RCC 7860 (cell line): Measurements from ENCODE around the gene SPATA21.

ENCODE experiments used
- DNase-seq: peaks from one replicate; pipeline ENCODE4 v3.0.0-alpha.2; 2015; ENCODE audit warnings: low spot score
- FAIRE-seq: peaks from 2 replicates; lab custom pipeline; 2012; peaks lifted over from hg19 to GRCh38; lab: Jason Lieb, UNC

SPATA21 gene

DNA sequence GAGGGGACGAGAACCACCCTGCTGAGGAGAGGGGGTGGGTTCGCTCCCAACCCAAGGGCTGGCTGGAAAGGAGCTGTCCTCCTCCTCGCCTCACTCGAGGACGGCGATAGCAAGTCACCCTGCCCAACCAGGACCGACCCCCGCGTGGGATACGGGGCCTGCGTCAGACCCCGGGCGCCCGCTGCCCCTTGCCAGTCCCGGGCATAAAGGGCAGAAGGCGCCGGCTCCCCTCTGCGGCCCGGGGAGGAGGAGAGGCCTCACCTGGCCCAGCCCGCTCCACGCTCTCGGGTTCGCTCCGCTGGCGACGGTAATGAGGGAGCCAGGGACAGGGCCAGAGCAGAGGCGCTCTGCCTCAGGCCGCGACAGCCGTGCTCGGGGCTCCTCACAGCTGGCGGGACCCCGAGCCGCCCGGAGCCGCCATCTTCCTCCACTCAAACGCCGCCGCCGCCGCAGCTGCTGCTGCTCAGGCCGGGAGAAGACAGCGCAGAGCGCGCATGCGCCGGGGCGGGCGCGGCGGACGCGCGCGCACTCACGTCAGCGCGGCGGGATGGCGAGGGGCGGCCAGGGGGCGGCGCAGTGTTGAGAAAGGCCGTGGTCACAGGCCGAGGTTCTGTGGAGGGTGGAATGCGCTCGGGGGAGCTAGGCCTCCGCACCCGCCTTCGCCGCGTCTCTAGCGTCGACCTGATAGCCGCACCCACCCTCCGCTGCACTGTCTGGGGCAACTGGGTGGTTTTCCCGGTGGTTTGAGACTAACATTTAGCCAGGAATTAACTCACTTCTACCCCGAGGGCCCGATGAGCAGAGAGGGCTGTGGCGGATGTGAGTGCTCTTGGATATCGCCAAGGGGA is 85.0 kb downstream of the SPATA21 start, which contains the start of gene FBXO42:
Gene FBXO42, minus strand, starts transcription at position 487 of the 848 bp plus-strand sequence. CDS start 37,062 bp downstream, outside the sequence.
- DNase-seq, result peak; percentile 80
- FAIRE-seq, result no peak

DNA sequence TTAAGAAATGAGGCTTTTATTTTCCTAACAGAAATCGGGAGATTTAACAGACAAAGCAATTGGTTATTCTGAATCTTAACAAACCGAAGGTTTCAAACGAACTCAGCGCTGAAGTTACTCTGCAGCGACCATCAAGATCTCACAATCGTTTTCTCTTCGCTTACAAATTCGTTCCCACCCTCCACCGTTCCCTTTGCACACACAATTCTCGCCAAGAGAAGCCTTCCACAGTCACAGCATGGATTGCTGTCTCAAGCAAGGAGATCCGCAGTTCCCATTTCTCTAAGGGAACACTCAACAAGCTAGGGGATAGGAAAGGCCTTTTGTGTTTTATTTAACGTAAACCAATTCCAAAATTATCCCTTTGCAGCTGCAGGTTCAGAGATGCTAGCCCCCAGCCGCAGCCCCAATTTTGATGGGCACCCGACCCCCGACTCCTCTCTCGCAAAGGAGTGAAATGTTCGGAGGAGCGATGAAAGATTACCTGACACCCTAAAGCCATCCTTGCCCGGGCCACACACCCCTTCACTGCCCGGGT is 85.7 kb downstream of the SPATA21 start:
- FAIRE-seq, result no peak
- no peak for DNase-seq

DNA sequence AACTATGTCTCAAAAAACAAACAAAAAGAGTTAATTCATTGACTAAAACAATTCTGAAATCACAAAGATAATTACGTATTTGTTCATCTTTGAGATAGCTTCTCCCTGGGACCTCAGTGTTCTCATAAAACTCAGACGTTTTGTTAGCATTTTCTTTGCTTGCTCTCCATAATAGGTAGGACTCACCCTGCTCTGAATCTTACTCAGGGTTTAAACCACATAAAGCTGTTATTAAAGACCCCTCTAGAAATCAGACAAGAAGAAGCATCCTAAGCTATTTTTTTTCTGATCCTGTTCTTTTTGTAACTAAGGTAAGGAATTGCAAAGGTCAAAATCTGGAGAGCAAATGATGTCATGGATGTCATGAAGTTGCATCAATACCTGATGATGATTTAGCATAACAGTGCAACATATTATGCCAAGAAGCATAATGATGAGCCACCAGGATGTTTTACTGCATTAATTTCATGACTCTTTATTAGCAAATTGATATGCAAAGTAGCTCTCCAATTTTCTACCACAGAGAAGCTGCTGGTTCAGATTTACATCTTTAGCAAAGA is 87.3 kb downstream of the SPATA21 start:
- no peak for DNase-seq
- no peak for FAIRE-seq
